HG03175 (cell line): ENCODE results near the gene B4GALT5.
"Not testable (repeated sequence)": the region's sequence is repeated elsewhere in the genome, so short reads cannot be mapped to it uniquely, and the experiment has no call there.

Experiments used
- ATAC-seq: cut with Tn5 transposase; IDR thresholded peaks from one replicate; pipeline ENCODE4 v1.9.1; 2021; ENCODE audit warnings: mild to moderate bottlenecking, moderate library complexity; ENCODE audit not compliant: unreplicated experiment

B4GALT5 gene

GRCh38 chr20:49737260-49737659 lies 23.6 kb upstream of the B4GALT5 start:
- no peak for ATAC-seq

GRCh38 chr20:49729780-49730179 lies 16.1 kb upstream of the B4GALT5 start:
- ATAC-seq = no peak

- ATAC-seq = no peak
Measured at GRCh38 chr20:49727894-49728885, 14.5 kb upstream of the B4GALT5 start.

- ATAC-seq = no peak
Measured at GRCh38 chr20:49727478-49727877, 13.8 kb upstream of the B4GALT5 start.

- no peak for ATAC-seq
Measured at GRCh38 chr20:49725694-49726093, 12.0 kb upstream of the B4GALT5 start.

GRCh38 chr20:49725224-49725606 lies 11.5 kb upstream of the B4GALT5 start:
- ATAC-seq = not testable (repeated sequence)

GRCh38 chr20:49724408-49725223 lies 10.9 kb upstream of the B4GALT5 start:
- no peak for ATAC-seq

GRCh38 chr20:49723758-49724157 lies 10.1 kb upstream of the B4GALT5 start:
- not testable (repeated sequence) for ATAC-seq

GRCh38 chr20:49721326-49721725 lies 7.6 kb upstream of the B4GALT5 start:
- not testable (repeated sequence) for ATAC-seq

GRCh38 chr20:49715466-49715865 lies 1.8 kb upstream of the B4GALT5 start:
- ATAC-seq = no peak

GRCh38 chr20:49712996-49713752 lies 504 bp downstream of the B4GALT5 start:
- ATAC-seq = peak; percentile 36

- no peak for ATAC-seq
Measured at GRCh38 chr20:49712646-49712995, 1.1 kb downstream of the B4GALT5 start.

GRCh38 chr20:49712118-49712517 lies 1.6 kb downstream of the B4GALT5 start:
- no peak for ATAC-seq

GRCh38 chr20:49711667-49711987 lies 2.1 kb downstream of the B4GALT5 start:
- no peak for ATAC-seq

- no peak for ATAC-seq
Measured at GRCh38 chr20:49710971-49711666, 2.6 kb downstream of the B4GALT5 start.

- no peak for ATAC-seq
Measured at GRCh38 chr20:49707118-49707517, 6.6 kb downstream of the B4GALT5 start.

- no peak for ATAC-seq
Measured at GRCh38 chr20:49706630-49707091, 7.0 kb downstream of the B4GALT5 start.

GRCh38 chr20:49705893-49706292 lies 7.8 kb downstream of the B4GALT5 start:
- not testable (repeated sequence) for ATAC-seq

- ATAC-seq = no peak
Measured at GRCh38 chr20:49705358-49705757, 8.3 kb downstream of the B4GALT5 start.

- ATAC-seq = no peak
Measured at GRCh38 chr20:49704932-49705336, 8.7 kb downstream of the B4GALT5 start.
